HG02938 (cell line): ENCODE measurements around the gene TIAM2.

Source experiments
- ATAC-seq: cut with Tn5 transposase; IDR thresholded peaks from one replicate; pipeline ENCODE4 v1.9.1; 2021; ENCODE audit warnings: mild to moderate bottlenecking, moderate library complexity; ENCODE audit not compliant: unreplicated experiment

The TIAM2 gene

GRCh38 chr6:155055729-155056128 lies 60.6 kb downstream of the TIAM2 start:
- no peak for ATAC-seq

- ATAC-seq, result no peak
Measured at GRCh38 chr6:155056756-155057155, 61.6 kb downstream of the TIAM2 start.

- no peak for ATAC-seq
Measured at GRCh38 chr6:155061381-155061780, 66.3 kb downstream of the TIAM2 start.

- no peak for ATAC-seq
Measured at GRCh38 chr6:155062866-155063341, 67.8 kb downstream of the TIAM2 start.

- no peak for ATAC-seq
Measured at GRCh38 chr6:155064303-155064702, 69.2 kb downstream of the TIAM2 start.

- no peak for ATAC-seq
Measured at GRCh38 chr6:155066361-155066760, 71.2 kb downstream of the TIAM2 start.

GRCh38 chr6:155066921-155067680 lies 72.0 kb downstream of the TIAM2 start:
- ATAC-seq, result no peak

GRCh38 chr6:155067956-155068615 lies 73.0 kb downstream of the TIAM2 start:
- no peak for ATAC-seq

- ATAC-seq, result no peak
Measured at GRCh38 chr6:155069543-155069942, 74.4 kb downstream of the TIAM2 start.

- no peak for ATAC-seq
Measured at GRCh38 chr6:155075930-155076695, 81.0 kb downstream of the TIAM2 start.

GRCh38 chr6:155077331-155077730 lies 82.2 kb downstream of the TIAM2 start:
- ATAC-seq, result no peak

GRCh38 chr6:155077784-155078183 lies 82.7 kb downstream of the TIAM2 start:
- no peak for ATAC-seq

- ATAC-seq, result no peak
Measured at GRCh38 chr6:155078331-155078745, 83.2 kb downstream of the TIAM2 start.

- ATAC-seq, result peak; percentile 74
Measured at GRCh38 chr6:155079985-155080452, 84.9 kb downstream of the TIAM2 start.

- ATAC-seq, result no peak
Measured at GRCh38 chr6:155080881-155081845, 86.0 kb downstream of the TIAM2 start.

- no peak for ATAC-seq
Measured at GRCh38 chr6:155084431-155085123, 89.5 kb downstream of the TIAM2 start.

- ATAC-seq, result no peak
Measured at GRCh38 chr6:155085582-155086257, 90.6 kb downstream of the TIAM2 start.

GRCh38 chr6:155088856-155089255 lies 93.7 kb downstream of the TIAM2 start:
- ATAC-seq, result peak; percentile 40

- no peak for ATAC-seq
Measured at GRCh38 chr6:155089746-155090145, 94.6 kb downstream of the TIAM2 start.
